NCI-H2196 treated with DMSO at 0.1 percent for 48 hours (cell line): ENCODE data around the gene SLC4A2.

Experiments used
- DNase-seq: peaks from one replicate; lab custom pipeline; 2025; ENCODE audit not compliant: unreplicated experiment; lab: John Stamatoyannopoulos, UW

Gene SLC4A2

DNA sequence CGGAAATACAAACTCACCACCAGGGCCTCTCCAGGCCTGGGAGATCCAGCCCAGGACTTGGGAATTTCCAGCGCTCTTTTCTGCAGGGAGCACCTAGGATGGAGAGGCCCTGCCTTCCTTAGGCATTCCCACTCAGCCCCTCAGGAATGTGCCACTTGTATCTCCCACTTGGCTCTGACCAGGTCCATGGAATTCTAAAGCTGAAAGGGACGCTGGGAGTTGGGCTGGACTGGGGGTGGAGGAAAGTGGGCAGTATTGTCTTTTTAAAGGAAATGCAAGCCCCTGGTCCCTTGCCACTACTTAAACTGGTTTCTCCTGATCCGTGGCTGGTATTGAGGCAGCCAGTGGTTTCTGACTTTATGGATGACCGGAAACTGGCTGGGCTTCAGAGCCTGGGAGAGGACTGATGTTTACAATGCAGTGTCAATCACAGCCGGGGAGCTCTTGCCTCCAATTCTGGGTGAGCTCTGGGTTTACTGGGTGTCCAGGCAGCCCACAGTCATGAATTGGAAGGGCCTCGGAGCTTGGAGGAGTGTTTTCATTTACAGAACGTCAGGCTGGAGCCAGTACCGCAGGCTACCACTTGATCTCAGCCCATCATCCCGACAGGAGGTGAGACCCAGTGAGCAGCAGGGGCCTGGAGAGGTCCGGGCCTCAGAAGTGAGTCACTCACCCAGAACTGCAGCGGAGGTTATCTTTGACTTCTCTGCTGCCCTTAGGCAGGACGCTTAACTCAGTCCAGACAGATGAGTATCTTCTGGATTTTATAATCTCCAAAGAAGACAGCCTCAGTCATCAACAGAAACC lies 54.2 kb downstream of the SLC4A2 start:
- no peak for DNase-seq

DNA sequence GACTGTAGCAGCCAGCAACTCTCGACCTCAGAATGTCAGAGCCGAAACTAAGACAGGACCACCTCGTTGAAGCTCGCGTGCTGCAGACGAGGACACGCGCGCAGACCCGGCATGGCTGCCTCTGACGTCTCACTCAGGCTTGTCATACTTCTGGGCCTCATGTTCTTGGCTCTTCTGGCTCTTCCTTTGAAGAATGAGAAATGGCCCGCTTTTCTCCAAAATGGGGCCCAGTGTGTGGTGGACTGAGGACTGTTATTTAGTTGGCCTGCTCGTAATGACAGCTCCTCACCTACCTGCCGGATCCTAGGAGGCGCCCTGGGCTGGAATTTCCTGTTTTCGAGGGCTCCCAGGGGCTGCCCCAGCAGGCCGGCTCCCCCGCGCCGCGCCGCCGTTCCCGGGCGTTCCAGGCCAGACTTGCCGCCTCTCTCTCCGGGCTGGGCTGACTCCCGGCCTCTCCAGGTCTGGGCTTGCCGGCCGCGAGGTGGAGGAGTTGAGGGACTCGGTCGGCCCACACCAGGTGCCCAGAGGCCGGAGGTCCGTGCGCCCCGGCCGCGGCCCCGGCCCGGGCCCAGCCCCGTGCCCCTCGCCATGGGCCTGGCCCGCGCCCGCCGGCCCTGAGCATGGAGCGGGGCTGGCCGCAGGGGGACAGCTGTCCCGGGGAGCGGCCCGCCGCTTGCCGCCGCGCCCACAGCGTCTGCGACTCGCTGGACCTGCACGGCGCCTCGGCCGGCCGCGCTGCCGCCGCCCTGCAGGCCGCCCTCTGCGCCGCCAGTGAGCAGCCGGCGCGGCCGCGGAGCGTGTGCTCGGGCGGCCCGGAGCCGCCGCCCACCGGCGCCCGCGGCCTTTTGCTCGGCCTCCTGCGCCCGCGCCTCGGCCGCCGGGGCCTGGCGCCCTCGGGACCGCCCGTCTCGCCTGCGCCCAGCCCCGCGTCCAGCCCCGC lies 55.0 kb downstream of the SLC4A2 start:
- no peak for DNase-seq

DNA sequence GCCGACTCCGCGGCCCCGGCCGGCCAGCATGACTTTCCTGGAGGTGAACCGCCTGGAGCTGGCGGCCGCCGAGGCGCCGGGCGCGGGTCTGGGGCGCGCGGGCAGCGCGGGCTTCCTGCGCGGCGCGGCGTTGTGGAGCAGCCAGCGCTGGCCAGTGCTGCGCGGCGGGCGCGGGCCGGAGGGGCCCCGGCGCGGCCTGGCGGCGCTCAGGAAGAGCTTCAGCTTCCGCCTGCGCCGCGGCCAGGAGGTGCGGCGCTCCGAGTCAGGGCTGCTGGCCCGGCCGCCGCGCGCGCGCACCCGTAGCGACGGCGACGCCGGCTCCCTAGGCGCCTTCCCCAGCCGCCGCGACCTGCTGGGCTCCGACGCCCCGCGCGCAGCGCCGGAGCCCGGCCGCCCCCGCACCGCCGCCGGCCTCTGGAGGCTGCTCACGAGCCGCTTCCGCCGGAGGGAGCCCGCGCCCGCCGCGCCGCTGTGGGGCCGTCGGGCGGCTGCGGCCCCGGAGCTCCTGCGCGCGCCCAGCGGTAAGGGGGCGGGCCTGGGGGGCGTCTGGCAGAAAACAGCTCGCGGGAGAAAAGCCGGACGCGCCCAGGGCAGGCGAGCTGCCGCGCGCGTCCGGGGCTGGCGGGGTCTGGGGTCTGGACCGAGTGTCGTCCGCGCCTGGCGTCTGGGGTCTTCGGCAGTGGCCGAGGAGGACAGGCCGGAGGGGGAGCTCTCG lies 55.9 kb downstream of the SLC4A2 start:
- no peak for DNase-seq

DNA sequence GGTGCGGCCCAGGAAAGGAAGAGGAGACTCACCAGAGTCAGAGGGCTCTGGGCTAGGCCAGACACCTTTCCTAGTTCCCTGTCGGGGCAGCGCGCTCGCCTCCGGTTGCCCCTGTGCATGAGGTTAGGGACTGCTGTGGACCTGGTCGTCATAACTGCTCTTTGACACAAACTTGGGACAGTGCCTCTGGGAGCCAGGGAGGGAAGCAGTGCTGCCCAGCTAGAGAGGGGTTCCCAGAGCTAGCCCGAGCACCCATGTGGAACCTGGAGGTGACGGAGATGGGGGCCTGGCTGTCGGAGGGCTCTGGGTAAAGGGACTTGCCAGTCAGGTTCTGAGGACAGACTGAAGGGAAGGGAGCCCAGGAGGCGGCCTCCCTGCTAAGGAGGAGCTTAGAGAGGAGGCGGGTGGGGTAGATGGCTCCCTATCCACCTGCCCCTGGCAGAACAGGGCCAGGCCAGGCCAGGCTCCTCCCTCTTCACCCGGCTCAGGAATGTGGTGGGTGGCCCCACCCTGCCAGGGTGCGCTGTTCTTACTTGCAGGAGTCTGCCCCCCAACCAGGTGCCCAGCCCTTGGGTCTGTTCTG lies 56.5 kb downstream of the SLC4A2 start:
- DNase-seq, result no peak

DNA sequence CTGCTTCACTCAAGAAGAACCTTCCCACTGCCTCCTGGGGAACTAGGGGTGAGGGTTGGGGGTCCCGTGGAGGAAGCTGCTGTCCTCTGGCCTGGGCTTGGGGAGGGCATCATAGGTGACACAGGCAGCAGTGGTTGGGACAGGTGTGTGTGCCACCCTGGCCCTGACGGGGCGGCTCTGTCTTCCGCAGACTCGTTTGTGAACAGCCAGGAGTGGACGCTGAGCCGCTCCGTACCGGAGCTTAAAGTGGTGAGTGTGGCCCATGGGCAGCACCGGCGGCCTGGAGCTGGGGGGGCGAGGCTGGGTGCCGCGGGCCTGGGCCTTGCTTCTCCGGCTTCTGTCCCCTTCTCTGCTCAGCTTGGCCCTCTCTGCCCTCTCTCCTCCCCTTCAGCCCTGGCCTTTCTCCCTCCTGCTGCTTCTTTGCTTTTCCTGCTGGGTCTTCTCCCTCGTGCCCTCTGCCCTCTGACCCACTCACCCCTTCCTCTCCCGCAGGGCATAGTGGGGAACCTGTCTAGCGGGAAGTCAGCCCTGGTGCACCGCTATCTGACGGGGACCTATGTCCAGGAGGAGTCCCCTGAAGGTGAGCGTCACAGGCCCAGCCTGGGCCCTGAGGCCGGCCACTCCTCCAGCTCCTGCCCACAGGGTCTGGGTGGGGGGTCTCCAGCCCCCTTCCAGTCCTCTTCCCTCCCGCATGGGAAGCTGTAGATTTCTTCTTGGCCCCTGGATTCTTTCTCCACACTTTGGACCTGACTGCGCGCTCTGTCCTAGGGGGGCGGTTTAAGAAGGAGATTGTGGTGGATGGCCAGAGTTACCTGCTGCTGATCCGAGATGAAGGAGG lies 57.4 kb downstream of the SLC4A2 start:
- no peak for DNase-seq

DNA sequence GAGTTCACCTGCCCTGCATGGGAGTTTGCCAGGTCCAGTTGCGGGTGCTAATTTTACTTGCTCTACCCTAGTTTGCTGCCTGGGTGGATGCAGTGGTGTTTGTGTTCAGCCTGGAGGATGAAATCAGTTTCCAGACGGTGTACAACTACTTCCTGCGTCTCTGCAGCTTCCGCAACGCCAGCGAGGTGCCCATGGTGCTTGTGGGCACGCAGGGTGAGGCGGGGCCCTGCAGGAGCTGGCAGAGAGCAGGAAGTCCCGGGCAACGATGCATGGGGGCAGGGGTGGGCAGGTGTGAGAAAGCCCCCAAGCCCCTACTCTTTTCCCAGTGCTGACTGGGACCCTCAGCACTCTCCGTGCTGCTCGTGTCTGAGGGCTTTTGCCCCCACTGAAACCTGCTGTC lies 58.2 kb downstream of the SLC4A2 start:
- DNase-seq, result no peak

DNA sequence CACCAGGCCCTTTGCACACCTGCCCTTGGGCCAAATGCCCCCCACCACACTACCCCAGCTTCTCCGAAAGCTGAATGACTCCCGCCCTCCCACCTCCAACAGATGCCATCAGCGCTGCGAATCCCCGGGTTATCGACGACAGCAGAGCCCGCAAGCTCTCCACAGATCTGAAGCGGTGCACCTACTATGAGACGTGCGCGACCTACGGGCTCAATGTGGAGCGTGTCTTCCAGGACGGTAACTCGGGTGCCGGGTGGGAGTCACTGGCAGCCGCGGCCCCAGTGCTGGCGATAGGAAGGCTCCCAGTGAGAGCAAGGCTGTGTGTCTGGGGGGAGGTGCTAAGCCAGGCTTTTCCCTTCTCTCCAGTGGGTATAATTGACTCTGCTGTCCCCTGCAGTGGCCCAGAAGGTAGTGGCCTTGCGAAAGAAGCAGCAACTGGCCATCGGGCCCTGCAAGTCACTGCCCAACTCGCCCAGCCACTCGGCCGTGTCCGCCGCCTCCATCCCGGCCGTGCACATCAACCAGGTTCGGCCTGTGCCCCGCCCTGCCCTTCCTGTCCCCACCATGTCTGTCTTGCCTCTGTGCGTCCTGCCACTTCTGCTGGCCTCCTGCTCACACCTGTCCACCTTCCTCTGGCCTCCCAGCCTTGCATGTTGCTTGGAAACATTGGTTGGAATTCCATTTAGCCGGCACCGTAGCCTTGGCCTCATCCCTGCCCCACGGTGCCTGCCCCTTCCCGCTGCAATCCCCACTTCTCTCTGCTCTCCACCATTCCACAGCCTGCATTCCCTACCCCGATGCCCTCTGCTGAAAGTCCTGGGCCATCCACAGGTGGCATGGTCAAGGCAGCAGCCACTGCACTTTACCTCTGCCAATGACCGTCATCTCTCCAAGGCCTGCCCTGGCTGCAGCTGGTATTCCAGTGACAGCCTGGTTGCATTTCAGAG lies 59.0 kb downstream of the SLC4A2 start:
- DNase-seq, result no peak

DNA sequence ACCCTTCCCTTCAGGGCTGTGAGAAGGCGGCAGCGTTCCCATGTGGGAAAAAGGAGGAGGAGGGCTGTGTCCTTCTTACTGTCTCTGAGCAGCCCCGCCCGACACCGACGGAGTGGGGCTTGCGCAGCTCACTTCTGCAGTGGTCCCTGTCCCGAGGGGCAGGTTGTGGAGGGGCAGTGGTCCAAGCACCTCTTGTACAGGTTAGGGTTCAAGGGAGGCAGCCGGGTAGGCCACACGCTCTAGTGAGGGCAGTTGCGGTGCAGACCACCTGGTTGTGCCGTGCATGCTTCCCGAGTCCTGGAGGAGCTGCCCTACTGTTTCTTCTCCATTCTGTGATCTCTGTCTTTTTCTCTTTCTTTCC lies 59.6 kb downstream of the SLC4A2 start:
- DNase-seq, result no peak

DNA sequence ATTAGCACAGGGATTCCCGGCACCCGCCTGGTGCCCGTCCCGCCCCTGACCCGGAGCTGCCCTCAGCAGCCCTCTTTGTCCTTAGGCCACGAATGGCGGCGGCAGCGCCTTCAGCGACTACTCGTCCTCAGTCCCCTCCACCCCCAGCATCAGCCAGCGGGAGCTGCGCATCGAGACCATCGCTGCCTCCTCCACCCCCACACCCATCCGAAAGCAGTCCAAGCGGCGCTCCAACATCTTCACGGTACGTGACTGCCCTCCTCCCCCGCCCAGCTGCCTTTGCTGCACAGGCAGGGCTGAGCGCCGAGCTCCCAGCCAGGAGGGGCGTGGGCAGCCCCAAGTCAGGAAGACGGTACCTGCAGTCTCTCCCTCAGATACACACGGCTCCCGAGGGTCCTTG lies 60.5 kb downstream of the SLC4A2 start:
- DNase-seq, result no peak

DNA sequence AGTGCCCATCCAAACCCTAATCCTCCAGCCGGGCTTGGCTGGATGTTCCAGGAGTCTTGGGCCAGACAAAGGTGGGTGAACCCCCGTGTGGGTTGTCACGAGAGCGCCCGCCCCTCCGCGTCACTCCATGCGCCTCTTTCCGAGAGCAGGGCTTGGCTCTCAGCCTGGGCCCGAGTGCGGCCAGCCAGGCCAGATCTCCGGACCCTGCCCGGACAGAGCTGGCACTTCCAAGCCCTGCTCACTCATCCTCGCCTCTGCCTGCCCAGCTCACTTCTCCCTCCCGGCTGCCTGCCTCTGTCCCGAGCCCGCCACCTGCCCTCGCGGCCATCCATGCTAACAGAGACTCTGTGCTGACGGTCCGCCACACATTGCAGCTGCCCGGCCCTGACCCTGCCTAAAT lies 61.5 kb downstream of the SLC4A2 start:
- DNase-seq, result no peak

DNA sequence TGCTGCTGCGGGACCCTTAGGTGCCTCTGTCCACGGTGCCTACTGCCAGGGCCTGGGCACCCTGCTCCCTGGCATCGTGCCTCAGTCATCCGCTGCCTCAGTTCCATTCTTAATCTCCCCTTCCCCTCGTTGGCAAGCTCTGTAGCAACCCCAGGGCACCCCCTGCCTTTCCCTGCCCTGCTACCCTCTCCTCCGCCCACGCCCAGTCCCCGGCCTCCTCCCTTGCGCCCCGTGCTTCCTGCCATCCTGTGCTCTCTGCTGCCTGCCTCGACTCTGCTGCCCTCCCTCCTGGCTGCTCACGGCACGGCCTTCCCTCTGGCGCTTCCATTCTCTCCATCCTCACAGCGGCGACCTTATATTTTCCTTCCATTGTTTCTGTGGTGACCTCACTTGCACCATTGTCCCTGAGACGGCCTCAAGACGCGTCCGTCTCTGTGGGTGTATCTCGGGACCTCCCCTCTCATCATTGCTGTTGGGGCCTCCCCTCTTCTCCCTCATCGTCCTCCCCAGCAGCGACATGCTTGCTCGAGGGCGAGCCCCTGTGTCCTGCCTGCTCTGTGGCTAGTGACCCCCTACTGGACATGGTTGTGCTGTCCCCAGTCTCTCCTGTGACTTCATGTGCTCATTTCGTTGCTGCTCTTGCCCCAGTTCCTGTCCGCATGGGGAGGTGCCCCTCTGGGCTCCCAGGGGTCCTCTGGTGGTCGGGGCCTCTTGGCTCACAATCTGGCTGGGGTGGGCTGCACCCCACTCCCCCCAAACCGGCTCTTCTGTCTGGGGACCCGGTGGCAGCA lies 62.2 kb downstream of the SLC4A2 start:
- no peak for DNase-seq

DNA sequence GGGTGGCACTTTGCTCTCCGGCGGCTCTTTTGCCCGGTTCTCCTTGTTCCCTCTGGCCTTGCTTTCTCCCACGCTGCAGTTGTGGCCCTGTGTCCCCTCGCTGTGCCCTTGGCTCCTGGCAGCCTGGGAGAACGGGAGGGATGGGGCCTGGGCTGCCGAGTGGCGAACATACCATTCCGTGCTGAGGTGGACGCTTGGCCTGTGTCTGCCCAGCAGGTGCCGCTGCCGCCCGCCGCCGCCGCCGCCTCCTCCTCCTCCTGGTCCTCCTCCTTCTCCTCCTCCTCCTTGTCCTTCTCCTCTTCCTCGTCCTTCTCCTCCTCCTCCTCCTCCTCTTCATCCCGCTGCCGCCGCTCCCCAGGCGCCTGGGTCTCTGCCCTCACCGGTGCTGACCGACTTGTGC lies 62.9 kb downstream of the SLC4A2 start:
- no peak for DNase-seq

DNA sequence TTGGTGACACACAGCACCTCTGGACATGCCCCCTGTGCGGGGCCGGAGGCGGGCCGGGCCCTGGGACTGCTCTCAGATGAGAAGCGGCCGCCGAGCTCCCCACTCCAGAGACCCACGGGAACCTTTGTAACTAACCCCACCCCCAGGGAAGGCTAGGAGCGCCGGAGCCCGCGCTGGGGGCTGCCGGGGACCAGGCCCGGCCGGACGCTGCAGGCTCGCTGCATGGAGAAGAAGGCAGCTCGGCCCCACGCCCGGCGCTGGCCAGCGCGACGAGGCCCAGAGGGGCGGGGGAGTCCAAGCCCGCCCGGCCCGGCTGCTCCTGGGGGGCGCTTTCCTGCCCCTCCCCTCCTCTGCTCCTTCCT lies 63.4 kb downstream of the SLC4A2 start:
- DNase-seq, result no peak

DNA sequence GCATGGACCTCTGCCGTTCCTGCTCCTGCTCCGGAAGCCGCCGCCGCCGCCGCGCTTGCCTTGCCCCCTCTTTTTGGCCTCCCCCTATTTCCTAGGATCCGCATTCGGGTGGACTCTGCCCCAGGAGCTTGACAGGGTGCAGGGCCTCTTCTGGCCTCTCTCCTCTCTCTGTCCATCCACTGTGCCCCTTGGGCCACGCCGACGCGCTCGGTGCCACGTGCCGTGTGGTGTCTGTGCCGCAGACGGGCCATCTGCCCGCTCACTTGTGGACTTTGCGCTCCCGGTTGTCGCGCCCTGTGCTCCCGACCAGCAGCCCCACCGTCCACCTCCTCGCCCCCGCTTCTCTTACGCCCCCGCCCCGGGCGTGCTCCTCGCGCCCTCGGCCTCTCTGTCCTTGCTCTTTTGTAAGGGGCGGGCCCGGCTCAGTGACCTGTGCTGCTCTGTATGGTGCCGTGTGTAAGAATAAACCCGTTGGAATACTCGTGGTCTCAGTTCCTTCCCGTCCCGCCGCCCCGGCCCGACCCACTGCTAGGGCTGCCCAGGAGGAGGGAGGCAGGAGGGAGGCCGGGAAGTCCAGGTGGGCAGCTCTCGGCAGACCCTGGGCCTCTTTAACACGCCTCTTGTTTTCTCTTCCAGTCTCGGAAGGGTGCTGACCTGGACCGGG lies 63.9 kb downstream of the SLC4A2 start:
- DNase-seq, result no peak

DNA sequence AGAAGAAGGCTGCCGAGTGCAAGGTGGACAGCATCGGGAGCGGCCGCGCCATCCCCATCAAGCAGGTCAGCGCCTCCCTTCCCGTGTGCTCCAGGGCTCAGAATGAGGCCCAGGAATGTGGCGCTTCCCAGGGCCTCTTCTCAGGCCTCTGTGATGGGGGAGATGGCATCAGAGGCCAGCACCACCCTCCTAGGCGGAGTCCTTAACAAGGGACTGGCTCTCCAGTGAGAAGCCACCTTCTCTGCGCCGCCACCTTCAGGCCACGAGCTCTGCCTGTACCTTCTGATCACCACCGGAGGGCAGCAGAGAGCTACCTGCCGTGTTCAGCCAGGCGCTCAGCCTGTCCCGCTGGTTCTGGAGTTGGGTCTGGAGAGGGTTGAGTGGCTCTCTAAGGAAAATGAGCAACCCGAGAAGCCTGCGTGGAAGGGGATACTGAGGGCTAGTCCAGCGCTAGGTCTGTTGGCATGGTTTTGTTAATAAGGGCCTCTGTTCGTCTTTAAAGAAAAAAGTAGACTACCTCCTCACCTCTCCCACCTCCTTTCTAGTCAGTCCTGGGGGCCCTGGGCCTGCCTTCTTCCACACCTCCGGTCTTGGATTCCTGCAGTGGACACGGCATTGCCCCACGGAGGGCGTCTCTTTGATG lies 64.6 kb downstream of the SLC4A2 start:
- peak; percentile 35 for DNase-seq

DNA sequence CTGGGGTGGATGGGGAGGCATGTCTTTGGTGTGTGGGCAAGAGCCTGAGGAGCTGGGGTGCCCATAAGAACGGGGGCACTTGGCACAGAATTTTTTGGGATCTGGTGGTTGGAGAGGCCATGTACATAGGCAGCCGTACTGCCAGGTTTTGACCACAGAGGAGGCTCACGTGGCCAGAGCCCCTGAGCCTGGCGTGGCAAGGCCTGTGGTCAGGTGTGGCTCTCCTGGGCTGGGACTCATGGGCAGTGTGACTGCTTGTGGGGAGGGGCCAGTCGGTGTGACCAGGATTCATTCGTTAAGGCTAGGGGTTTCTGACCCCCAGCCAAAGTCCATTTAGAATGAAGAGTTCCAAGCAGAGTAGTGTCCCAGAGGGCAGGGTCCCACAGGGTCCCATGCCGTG lies 65.1 kb downstream of the SLC4A2 start:
- DNase-seq, result no peak

DNA sequence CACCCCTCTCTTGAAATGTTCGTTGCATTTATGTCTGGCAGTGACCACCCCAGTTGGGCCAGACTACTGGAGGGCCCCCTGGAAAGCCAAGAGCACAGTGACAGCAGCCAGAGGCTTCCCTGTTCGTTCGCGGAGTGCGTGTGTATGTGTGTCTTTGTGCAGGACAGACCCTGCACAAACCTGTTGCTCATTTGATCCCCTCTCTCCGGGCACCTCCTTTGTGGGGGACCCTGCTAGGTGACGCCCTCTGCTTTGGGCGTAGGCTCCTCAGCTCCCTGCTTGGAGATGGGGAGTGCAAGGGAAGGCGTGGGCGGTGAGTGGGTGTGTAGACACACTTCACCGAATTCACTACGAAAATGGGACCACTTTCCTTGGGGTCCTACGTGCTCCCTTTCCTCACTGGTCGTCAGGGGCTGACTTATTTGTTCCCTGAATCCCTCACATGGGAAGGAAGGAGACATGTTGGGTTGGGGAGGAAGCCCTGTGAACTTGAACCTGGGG lies 65.6 kb downstream of the SLC4A2 start:
- DNase-seq, result no peak
